Tibial nerve (tissue), 4 donors: Measurements from ENCODE around the gene HDAC3. TPM values are rescaled to one million over a fixed set of nuclear protein-coding genes. Genes with fewer than 3 reads are reported as not detected.

Source experiments
- DNase-seq, 2 donors: peaks; one replicate each; pipeline ENCODE4 v3.0.0-alpha.2; 2019; ENCODE audit warnings: low spot score in 2 of 2
- H3K27ac ChIP-seq, 4 donors: fragments of 200-600 bp; sonication (generic) in 3 of 4; one replicate each; pipeline ENCODE4 v1.5.1; 2017 to 2019; ENCODE audit warnings: mild to moderate bottlenecking in 1 of 4
- H3K27me3 ChIP-seq, 2 donors: fragments of 200-600 bp; sonication (generic) in 1 of 2; one replicate each; pipeline versions ENCODE4 v1.5.1 to v1.6.0; 2017 to 2019
- H3K36me3 ChIP-seq, 3 donors: fragments of 200-600 bp; sonication (generic); one replicate each; pipeline ENCODE4 v1.5.1; 2018 to 2019
- H3K4me1 ChIP-seq, 4 donors: fragments of 200-600 bp; sonication (generic) in 3 of 4; one replicate each; pipeline ENCODE4 v1.5.1; 2017 to 2019
- H3K4me3 ChIP-seq, 4 donors: fragments of 200-600 bp; sonication (generic) in 3 of 4; one replicate each; pipeline ENCODE4 v1.5.1; 2017 to 2019; ENCODE audit warnings: mild to moderate bottlenecking in 1 of 4, moderate library complexity in 1 of 4
- H3K9me3 ChIP-seq, 4 donors: fragments of 200-600 bp; sonication (generic) in 3 of 4; one replicate each; pipeline ENCODE4 v1.5.1; 2017 to 2019
- CTCF ChIP-seq, 5 experiments: fragments of 200-600 bp in 3 of 5; fragments of 450-650 bp in 2 of 5; sonication (generic) in 3 of 5; IDR thresholded peaks; one replicate each; pipeline ENCODE4 v1.5.1; 2016 to 2019; ENCODE audit warnings: antibody characterized with exemption in 5 of 5, mild to moderate bottlenecking in 3 of 5, moderate library complexity in 2 of 5
- EP300 ChIP-seq, 2 donors: sonication (generic); formaldehyde crosslinking; IDR thresholded peaks; one replicate each; pipeline ENCODE4 v1.6.1; 2017; ENCODE audit warnings: antibody characterized with exemption in 2 of 2, mild to moderate bottlenecking in 1 of 2
- POLR2A ChIP-seq, 2 donors: fragments of 450-650 bp; IDR thresholded peaks; one replicate each; pipeline ENCODE4 v1.6.1; 2017; ENCODE audit warnings: antibody characterized with exemption in 2 of 2, mild to moderate bottlenecking in 2 of 2, moderate library complexity in 2 of 2
- WGBS, 2 donors: methylation state at CpG; one replicate each; pipeline ENCODE4 v1.1.5; 2018; 5-methylcytosine and 5-hydroxymethylcytosine counted together
- total RNA-seq, 4 donors: library from RNA; depleted of rRNA; stranded (reverse); fragments of >200 nt; gene quantifications; one replicate each; pipeline ENCODE4 v1.1.0, GENCODE V29; 2016

Gene HDAC3
- total RNA-seq, 4 donors from 2014 or later: 33.0 to 38.3 (median 36.5) TPM

- 90 to 91% methylated on average over 12 to 17 of the region's 17 CpGs for WGBS, 2 donors
- Histone ChIP-seq H3K27me3 (no peaks in the 10 kb centered on the region), H3K9me3 (no peaks in the 10 kb centered on the region), H3K36me3 (peaks cover 0 to 47% (median 0%) of the 10 kb centered on the region in 3 donors), H3K27ac (no peak overlapping the region), H3K4me1 (peaks cover 0 to 21% (median 9%) of the 10 kb centered on the region in 4 donors), H3K4me3 (no peak overlapping the region)
- TF ChIP-seq CTCF (IDR thresholded peaks at IDR 0.05) (no peak), POLR2A (IDR thresholded peaks at IDR 0.05) (no peak), EP300 (IDR thresholded peaks at IDR 0.05) (no peak)
- no peak for DNase-seq
Observed at GRCh38 chr5:141649056-141649688, 12.5 kb upstream of the HDAC3 start.

GRCh38 chr5:141647851-141648250 is 11.2 kb upstream of the HDAC3 start:
- WGBS, 2 donors: 87 to 92% methylated on average over 3 of the region's 3 CpGs
- no peaks in the 10 kb centered on the region for H3K27me3 ChIP-seq
- no peak overlapping the region for H3K27ac ChIP-seq
- peaks cover 0 to 21% (median 9%) of the 10 kb centered on the region in 4 donors for H3K4me1 ChIP-seq
- DNase-seq: no peak
- no peak overlapping the region for H3K4me3 ChIP-seq
- peaks cover 0 to 60% (median 0%) of the 10 kb centered on the region in 3 donors for H3K36me3 ChIP-seq
- no peaks in the 10 kb centered on the region for H3K9me3 ChIP-seq
- no peak for TF ChIP-seq EP300 (IDR thresholded peaks at IDR 0.05)
- TF ChIP-seq CTCF (IDR thresholded peaks at IDR 0.05): no peak
- TF ChIP-seq POLR2A (IDR thresholded peaks at IDR 0.05): no peak

GRCh38 chr5:141647242-141647641 is 10.6 kb upstream of the HDAC3 start:
- Histone ChIP-seq H3K4me3 (no peak overlapping the region), H3K27ac (no peak overlapping the region), H3K36me3 (peaks cover 0 to 66% (median 0%) of the 10 kb centered on the region in 3 donors), H3K4me1 (peaks cover 0 to 21% (median 9%) of the 10 kb centered on the region in 4 donors), H3K9me3 (no peaks in the 10 kb centered on the region), H3K27me3 (no peaks in the 10 kb centered on the region)
- no peak for DNase-seq
- WGBS, 2 donors: 83 to 88% methylated on average over 5 of the region's 5 CpGs
- TF ChIP-seq POLR2A (IDR thresholded peaks at IDR 0.05) (no peak), EP300 (IDR thresholded peaks at IDR 0.05) (no peak), CTCF (IDR thresholded peaks at IDR 0.05) (no peak)

GRCh38 chr5:141646026-141646425 is 9.4 kb upstream of the HDAC3 start:
- Histone ChIP-seq H3K27me3 (no peaks in the 10 kb centered on the region), H3K4me1 (peaks cover 0 to 13% (median 6%) of the 10 kb centered on the region in 4 donors), H3K36me3 (peaks cover 0 to 78% (median 0%) of the 10 kb centered on the region in 3 donors), H3K9me3 (no peaks in the 10 kb centered on the region), H3K4me3 (no peak overlapping the region), H3K27ac (no peak overlapping the region)
- DNase-seq: no peak
- 90 to 93% methylated on average over 6 of the region's 6 CpGs for WGBS, 2 donors
- no peak for TF ChIP-seq EP300 (IDR thresholded peaks at IDR 0.05)
- TF ChIP-seq CTCF (IDR thresholded peaks at IDR 0.05): no peak
- no peak for TF ChIP-seq POLR2A (IDR thresholded peaks at IDR 0.05)

GRCh38 chr5:141641634-141642267 is 5.1 kb upstream of the HDAC3 start:
- H3K4me1 ChIP-seq: peaks cover 0 to 16% (median 9%) of the 10 kb centered on the region in 4 donors
- no peaks in the 10 kb centered on the region for H3K27me3 ChIP-seq
- H3K4me3 ChIP-seq: no peak overlapping the region
- TF ChIP-seq POLR2A (IDR thresholded peaks at IDR 0.05): no peak
- no peak for TF ChIP-seq CTCF (IDR thresholded peaks at IDR 0.05)
- TF ChIP-seq EP300 (IDR thresholded peaks at IDR 0.05): no peak
- H3K36me3 ChIP-seq: peaks cover 0 to 68% (median 0%) of the 10 kb centered on the region in 3 donors
- H3K27ac ChIP-seq: no peak overlapping the region
- WGBS, 2 donors: 82 to 91% methylated on average over 2 of the region's 2 CpGs
- DNase-seq: no peak
- no peaks in the 10 kb centered on the region for H3K9me3 ChIP-seq
